Stimulated activated CD4-positive, alpha-beta T cell treated with anti-CD3 and anti-CD28 coated beads, Interleukin-2, amount 100 ng/mL, for 48 hours (primary cell): ENCODE measurements around the gene UGT1A6.

ENCODE experiments used
- DNase-seq, 2 donors: peaks; one replicate each; pipeline ENCODE4 v3.0.0-alpha.2; 2020

Gene UGT1A6

GRCh38 chr2:233772153-233772552 lies 79.5 kb downstream of the UGT1A6 start:
- DNase-seq = no peak

- no peak for DNase-seq
Measured at GRCh38 chr2:233772583-233772982, 79.9 kb downstream of the UGT1A6 start.

- DNase-seq = no peak
Measured at GRCh38 chr2:233773854-233774253, 81.2 kb downstream of the UGT1A6 start.

GRCh38 chr2:233775414-233775813 lies 82.7 kb downstream of the UGT1A6 start:
- no peak for DNase-seq

- DNase-seq = no peak
Measured at GRCh38 chr2:233778030-233778429, 85.3 kb downstream of the UGT1A6 start, which contains the start of gene MROH2A. TSS of gene MROH2A (plus strand) at chr2:233778330. CDS start at chr2:233779359, 1,029 bp downstream.

- DNase-seq = no peak
Measured at GRCh38 chr2:233779722-233780121, 87.0 kb downstream of the UGT1A6 start.

- DNase-seq = no peak
Measured at GRCh38 chr2:233780771-233781170, 88.1 kb downstream of the UGT1A6 start.

- DNase-seq = no peak
Measured at GRCh38 chr2:233789554-233789953, 96.9 kb downstream of the UGT1A6 start.

- no peak for DNase-seq
Measured at GRCh38 chr2:233791151-233791882, 98.6 kb downstream of the UGT1A6 start.

GRCh38 chr2:233791883-233792329 lies 99.2 kb downstream of the UGT1A6 start:
- no peak for DNase-seq

- no peak for DNase-seq
Measured at GRCh38 chr2:233792720-233793119, 100.0 kb downstream of the UGT1A6 start.

- DNase-seq = no peak
Measured at GRCh38 chr2:233793465-233794127, 100.9 kb downstream of the UGT1A6 start.

- DNase-seq = no peak
Measured at GRCh38 chr2:233794128-233794658, 101.5 kb downstream of the UGT1A6 start.

GRCh38 chr2:233795735-233796171 lies 103.1 kb downstream of the UGT1A6 start:
- DNase-seq = no peak

- DNase-seq = no peak
Measured at GRCh38 chr2:233796254-233796653, 103.6 kb downstream of the UGT1A6 start.

GRCh38 chr2:233798335-233799086 lies 105.8 kb downstream of the UGT1A6 start:
- DNase-seq = no peak

GRCh38 chr2:233799087-233799665 lies 106.5 kb downstream of the UGT1A6 start:
- DNase-seq = no peak

- no peak for DNase-seq
Measured at GRCh38 chr2:233799716-233800115, 107.0 kb downstream of the UGT1A6 start.

GRCh38 chr2:233800208-233800607 lies 107.5 kb downstream of the UGT1A6 start:
- no peak for DNase-seq

GRCh38 chr2:233801357-233802131 lies 108.9 kb downstream of the UGT1A6 start:
- DNase-seq = no peak

GRCh38 chr2:233802132-233802815 lies 109.6 kb downstream of the UGT1A6 start:
- no peak for DNase-seq
